ENCODE data around the gene TBC1D9. TPM values are rescaled to one million over a fixed set of nuclear protein-coding genes. Genes with fewer than 3 reads are reported as not detected.

Gene TBC1D9
- total RNA-seq, 1 experiment from 2014 or later: 21.7 TPM

GRCh38 chr4:140602714-140603113, 153.5 kb downstream of the TBC1D9 start:
- TF ChIP-seq REST (IDR thresholded peaks at IDR 0.05; ENCODE audit: insufficient read depth in 1 of 2, low read depth in 2 of 2, low read length in 1 of 2): no peak
- TF ChIP-seq POLR2AphosphoS5 (IDR thresholded peaks at IDR 0.05; ENCODE audit: low read depth, low read length): no peak
- no peak for TF ChIP-seq CTCF (IDR thresholded peaks at IDR 0.05)
- TF ChIP-seq SIN3A (IDR thresholded peaks at IDR 0.05; ENCODE audit: borderline replicate concordance, insufficient read depth, low read depth, low read length): no peak
- TF ChIP-seq TCF7L2 (IDR thresholded peaks at IDR 0.05; ENCODE audit: low read depth, low read length): no peak
- in situ Hi-C loops (cut with HindIII; ENCODE audit: low pct_unique_long_range_greater_than_20kb, low sequenced_read_pairs): no loop called here
- BruUV-seq (replicated peaks): no TSS peak

GRCh38 chr4:140600408-140600807, 155.8 kb downstream of the TBC1D9 start:
- in situ Hi-C loops (cut with HindIII; ENCODE audit: low pct_unique_long_range_greater_than_20kb, low sequenced_read_pairs): no loop called here
- POLR2A ChIA-PET: no interaction called here

More at GRCh38 chr4:140602714-140603113, 153.5 kb downstream of the TBC1D9 start:
- POLR2A ChIA-PET: no interaction called here
- CTCF ChIA-PET: no interaction called here
- H3K27ac ChIP-seq (ENCODE audit: low read length): no peak overlapping the region
- no peaks in the 10 kb centered on the region for H3K36me3 ChIP-seq (ENCODE audit: control insufficient read depth, insufficient read depth, low read length)
- ATAC-seq (no peak), DNase-seq (ENCODE audit: low read depth, low spot score) (no peak)
- no peaks in the 10 kb centered on the region for H3K27me3 ChIP-seq (ENCODE audit: control insufficient read depth, insufficient read depth, low read length)
- intact Hi-C loops (cut with micrococcal nuclease; ENCODE audit: unreplicated experiment): no loop called here
- H3K4me3 ChIP-seq (ENCODE audit: low read depth in 2 of 2, low read length in 2 of 2): no peak overlapping the region
- H3K9me3 ChIP-seq (ENCODE audit: control insufficient read depth, insufficient read depth, low read depth, low read length): no peaks in the 10 kb centered on the region
- H3K4me1 ChIP-seq (ENCODE audit: control insufficient read depth, insufficient read depth, low read length): no peaks in the 10 kb centered on the region

More at GRCh38 chr4:140600408-140600807, 155.8 kb downstream of the TBC1D9 start:
- TF ChIP-seq SIN3A (IDR thresholded peaks at IDR 0.05; ENCODE audit: borderline replicate concordance, insufficient read depth, low read depth, low read length) (no peak), REST (IDR thresholded peaks at IDR 0.05; ENCODE audit: insufficient read depth in 1 of 2, low read depth in 2 of 2, low read length in 1 of 2) (no peak), POLR2AphosphoS5 (IDR thresholded peaks at IDR 0.05; ENCODE audit: low read depth, low read length) (no peak)
- CTCF ChIA-PET: interaction anchor here (1.0 kb wide), 1 partner anchor 240 kb away, joined by 3 read pairs; no protein-coding TSS in a partner anchor
- no TSS peak for BruUV-seq (replicated peaks)
- Histone ChIP-seq H3K36me3 (ENCODE audit: control insufficient read depth, insufficient read depth, low read length) (no peaks in the 10 kb centered on the region), H3K9me3 (ENCODE audit: control insufficient read depth, insufficient read depth, low read depth, low read length) (no peaks in the 10 kb centered on the region), H3K4me1 (ENCODE audit: control insufficient read depth, insufficient read depth, low read length) (no peaks in the 10 kb centered on the region), H3K4me3 (ENCODE audit: low read depth in 2 of 2, low read length in 2 of 2) (no peak overlapping the region), H3K27me3 (ENCODE audit: control insufficient read depth, insufficient read depth, low read length) (no peaks in the 10 kb centered on the region), H3K27ac (ENCODE audit: low read length) (no peak overlapping the region)
- intact Hi-C loops (cut with micrococcal nuclease; ENCODE audit: unreplicated experiment): no loop called here
- no peak for ATAC-seq
- DNase-seq (ENCODE audit: low read depth, low spot score): no peak
